Measurements from ENCODE around the gene HYAL4. TPM values are rescaled to one million over a fixed set of nuclear protein-coding genes. Genes with fewer than 3 reads are reported as not detected.
"Not testable (repeated sequence)": the region's sequence is repeated elsewhere in the genome, so short reads cannot be mapped to it uniquely, and the experiment has no call there.

HYAL4 gene
- polyA plus RNA-seq, 1 donor from 2014 or later = not detected

DNA sequence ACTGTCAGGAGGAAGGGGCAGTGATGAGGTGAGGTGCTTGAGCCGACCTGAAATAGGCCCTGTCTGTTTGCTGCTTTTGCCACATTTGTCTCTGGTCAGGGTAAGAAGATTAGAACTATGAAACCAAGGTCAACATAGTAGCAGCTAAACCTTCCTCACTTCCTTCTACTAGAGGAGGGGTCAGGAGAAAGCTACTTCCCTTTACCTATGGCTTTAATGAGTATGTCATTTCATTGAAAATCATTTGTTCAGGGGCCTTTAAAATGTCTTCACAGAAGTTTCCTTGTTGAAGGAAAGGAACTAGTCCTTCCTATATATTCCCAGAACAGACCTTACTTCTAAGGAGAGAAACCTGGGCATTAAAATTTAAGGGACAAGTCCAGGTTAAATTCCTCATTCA lies 19.0 kb downstream of the HYAL4 start:
- no peaks in the 10 kb centered on the region for H3K9me3 Mint-ChIP-seq

DNA sequence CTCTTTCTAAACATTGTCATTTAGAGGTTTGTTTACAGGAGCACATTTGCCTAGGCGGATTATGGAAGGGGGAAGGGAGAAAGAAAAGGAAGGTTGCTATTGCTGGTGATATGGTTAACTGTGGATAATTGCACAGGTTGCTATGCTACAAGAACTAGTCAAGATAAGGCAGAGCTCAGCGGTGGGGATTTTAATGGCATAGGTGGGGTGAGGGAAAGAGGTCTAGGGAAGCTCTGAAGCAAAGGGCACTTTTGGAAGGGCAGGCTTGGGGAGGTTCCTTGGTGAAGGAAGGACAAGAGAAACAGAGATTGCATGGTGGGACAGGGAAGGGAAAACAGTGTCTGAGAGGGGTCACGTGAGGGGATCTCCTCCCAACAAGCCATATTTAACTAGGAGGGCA lies 19.5 kb downstream of the HYAL4 start:
- H3K27me3 Mint-ChIP-seq = peaks cover 1% of the 10 kb centered on the region
- H3K4me1 Mint-ChIP-seq = peaks cover 0 to 2% (median 0%) of the 10 kb centered on the region in 3 donors
- H3K4me3 Mint-ChIP-seq = no peak overlapping the region
- peaks cover 2% of the 10 kb centered on the region for H3K36me3 Mint-ChIP-seq
- H3K27ac Mint-ChIP-seq = no peak overlapping the region
- no peaks in the 10 kb centered on the region for H3K9me3 Mint-ChIP-seq

More for the DNA sequence above, 19.0 kb downstream of the HYAL4 start:
- H3K27ac Mint-ChIP-seq = no peak overlapping the region
- peaks cover 1% of the 10 kb centered on the region for H3K27me3 Mint-ChIP-seq
- no peak overlapping the region for H3K4me3 Mint-ChIP-seq
- peaks cover 2% of the 10 kb centered on the region for H3K36me3 Mint-ChIP-seq
- H3K4me1 Mint-ChIP-seq = peaks cover 0 to 2% (median 0%) of the 10 kb centered on the region in 3 donors

GRCh38 chr7:123864966-123865365 lies 20.0 kb downstream of the HYAL4 start:
- no peak overlapping the region for H3K4me3 Mint-ChIP-seq
- peaks cover 2% of the 10 kb centered on the region for H3K36me3 Mint-ChIP-seq
- H3K4me1 Mint-ChIP-seq = peaks cover 0 to 2% (median 0%) of the 10 kb centered on the region in 3 donors
- H3K27ac Mint-ChIP-seq = no peak overlapping the region
- H3K9me3 Mint-ChIP-seq = no peaks in the 10 kb centered on the region
- H3K27me3 Mint-ChIP-seq = peaks cover 1% of the 10 kb centered on the region

GRCh38 chr7:123865517-123866117 lies 20.6 kb downstream of the HYAL4 start:
- no peak overlapping the region for H3K27ac Mint-ChIP-seq
- H3K36me3 Mint-ChIP-seq = no peaks in the 10 kb centered on the region
- H3K4me3 Mint-ChIP-seq = no peak overlapping the region
- H3K4me1 Mint-ChIP-seq = peaks cover 0 to 2% (median 0%) of the 10 kb centered on the region in 3 donors
- no peaks in the 10 kb centered on the region for H3K9me3 Mint-ChIP-seq
- peaks cover 1% of the 10 kb centered on the region for H3K27me3 Mint-ChIP-seq

DNA sequence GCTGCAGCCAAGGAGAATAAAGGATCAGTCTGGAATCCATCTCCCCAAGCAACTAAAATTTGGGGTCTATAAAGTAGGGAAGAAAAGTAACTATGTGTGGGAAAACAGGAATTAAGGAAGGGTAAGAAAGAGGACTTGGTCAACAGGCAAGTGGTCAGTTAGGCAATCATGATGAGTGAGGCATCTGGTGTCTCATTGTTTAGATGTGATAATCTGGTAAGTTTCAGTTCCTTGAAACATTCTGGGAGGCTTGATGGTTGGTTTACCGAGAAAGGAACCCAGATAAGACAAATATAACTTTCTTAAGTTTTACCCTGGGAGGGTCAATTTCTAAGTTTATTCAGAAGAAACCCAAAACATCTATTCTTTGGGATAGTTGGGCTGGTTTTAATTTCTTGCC lies 22.3 kb downstream of the HYAL4 start:
- peaks cover 1% of the 10 kb centered on the region for H3K27me3 Mint-ChIP-seq
- H3K9me3 Mint-ChIP-seq = no peaks in the 10 kb centered on the region
- H3K4me3 Mint-ChIP-seq = no peak overlapping the region
- H3K27ac Mint-ChIP-seq = no peak overlapping the region
- H3K4me1 Mint-ChIP-seq = peaks cover 0 to 2% (median 0%) of the 10 kb centered on the region in 3 donors
- H3K36me3 Mint-ChIP-seq = no peaks in the 10 kb centered on the region

DNA sequence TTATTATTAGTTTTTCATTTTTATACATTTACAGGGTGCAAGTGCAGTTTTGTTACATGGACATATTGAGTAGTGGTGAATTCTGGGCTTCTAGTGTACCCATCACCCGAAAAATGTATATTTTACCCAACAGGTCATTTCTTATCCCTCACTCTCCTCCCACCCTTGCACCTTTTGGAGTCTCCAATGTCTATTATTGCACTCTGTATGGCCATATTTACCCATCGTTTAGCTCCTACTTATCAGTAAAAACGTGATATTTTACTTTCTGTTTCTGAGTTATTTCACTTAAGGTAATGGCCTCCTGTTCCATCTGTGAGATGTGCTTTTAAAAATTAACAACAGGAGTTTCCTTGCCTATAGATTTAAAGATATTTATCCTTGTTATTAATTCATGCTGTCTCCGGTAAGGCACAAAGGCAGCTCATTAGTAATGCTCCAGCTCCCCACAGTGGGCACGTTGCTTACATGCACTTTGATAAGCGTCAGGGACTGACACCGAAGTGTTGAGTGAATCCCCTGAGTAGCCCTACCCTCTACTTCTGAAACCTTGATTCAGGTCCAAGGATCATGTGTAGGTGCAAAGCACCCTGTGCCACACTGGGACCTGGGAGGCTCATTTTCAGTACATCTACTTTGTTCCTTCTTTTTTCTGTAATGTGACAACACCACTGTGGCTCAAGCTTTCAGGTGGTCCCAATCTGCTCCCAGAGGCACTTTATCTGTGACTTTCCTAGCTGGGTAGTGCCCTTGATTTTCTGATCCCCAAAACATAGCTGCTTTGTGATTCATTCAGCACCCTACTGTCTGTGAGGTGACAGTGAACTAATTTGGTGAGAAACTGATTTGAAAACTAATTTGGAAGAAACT lies 27.3 kb downstream of the HYAL4 start:
- Mint-ChIP-seq H3K27ac (no peak overlapping the region), H3K4me3 (no peak overlapping the region), H3K27me3 (peaks cover 2% of the 10 kb centered on the region), H3K9me3 (no peaks in the 10 kb centered on the region), H3K36me3 (no peaks in the 10 kb centered on the region), H3K4me1 (no peaks in the 10 kb centered on the region)

DNA sequence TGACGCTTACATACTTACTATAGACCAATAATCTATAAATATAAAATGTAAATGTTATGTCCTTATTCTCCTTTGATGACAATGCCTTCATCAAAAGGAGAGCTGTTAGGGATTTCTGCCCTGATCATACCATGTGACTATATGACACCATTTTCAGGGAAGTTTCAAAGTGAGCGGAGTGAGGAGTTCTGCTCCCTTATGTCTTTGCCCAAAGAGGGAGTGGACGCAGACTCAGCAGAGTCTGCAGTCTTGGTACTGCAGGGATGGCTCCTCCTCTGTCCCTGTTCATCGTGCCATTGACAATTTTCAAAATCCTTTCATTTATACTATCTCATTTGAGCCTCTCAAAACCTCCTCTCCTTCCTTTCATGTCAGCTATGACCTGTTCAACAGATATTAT lies 27.9 kb downstream of the HYAL4 start:
- Mint-ChIP-seq H3K9me3 (no peaks in the 10 kb centered on the region), H3K27me3 (peaks cover 2% of the 10 kb centered on the region)

DNA sequence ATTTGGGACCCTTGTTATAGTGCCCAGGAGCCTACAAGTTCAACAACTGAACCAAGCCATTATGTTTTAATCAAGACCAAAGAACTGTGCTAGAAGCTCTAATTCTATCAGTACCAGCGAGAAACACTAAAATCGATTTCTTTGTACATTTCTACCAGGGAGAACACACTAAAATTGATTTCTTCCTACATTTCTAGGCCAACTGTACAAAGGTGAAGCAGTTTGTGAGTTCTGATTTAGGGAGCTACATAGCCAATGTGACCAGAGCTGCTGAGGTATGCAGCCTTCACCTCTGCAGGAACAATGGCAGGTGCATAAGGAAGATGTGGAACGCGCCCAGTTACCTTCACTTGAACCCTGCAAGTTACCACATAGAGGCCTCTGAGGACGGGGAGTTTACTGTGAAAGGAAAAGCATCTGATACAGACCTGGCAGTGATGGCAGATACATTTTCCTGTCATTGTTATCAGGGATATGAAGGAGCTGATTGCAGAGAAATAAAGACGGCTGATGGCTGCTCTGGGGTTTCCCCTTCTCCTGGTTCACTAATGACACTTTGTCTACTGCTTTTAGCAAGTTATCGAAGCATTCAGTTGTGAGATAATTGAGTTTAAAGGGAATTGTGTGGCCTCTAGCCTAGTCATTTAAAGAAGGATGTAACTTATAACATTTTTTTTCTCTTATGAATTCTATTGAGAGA lies 31.7 kb downstream of the HYAL4 start:
- Mint-ChIP-seq H3K27me3 (peaks cover 2% of the 10 kb centered on the region), H3K4me1 (no peaks in the 10 kb centered on the region), H3K9me3 (no peaks in the 10 kb centered on the region), H3K36me3 (no peaks in the 10 kb centered on the region), H3K27ac (no peak overlapping the region), H3K4me3 (no peak overlapping the region)

More for the DNA sequence above, 27.9 kb downstream of the HYAL4 start:
- H3K4me1 Mint-ChIP-seq = no peaks in the 10 kb centered on the region
- H3K4me3 Mint-ChIP-seq = no peak overlapping the region
- no peak overlapping the region for H3K27ac Mint-ChIP-seq
- no peaks in the 10 kb centered on the region for H3K36me3 Mint-ChIP-seq

DNA sequence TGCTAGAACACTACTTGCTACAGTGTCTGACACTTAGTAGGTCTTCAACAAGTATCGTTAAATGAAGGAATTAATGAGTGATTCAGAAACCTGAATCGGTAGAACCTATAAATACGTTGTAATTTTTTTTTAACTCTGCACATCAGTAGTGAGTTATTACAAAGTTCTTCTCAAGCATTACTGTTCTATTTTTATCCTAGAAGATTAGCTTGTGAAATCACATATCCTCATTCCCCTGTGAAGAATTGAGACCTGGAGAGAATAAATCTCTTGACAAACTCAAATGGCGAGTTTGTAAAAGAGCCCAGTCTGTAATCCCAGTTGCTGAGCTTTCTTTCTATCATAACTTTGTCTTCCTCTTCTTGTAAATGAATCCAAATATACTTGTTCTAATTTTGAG lies 34.7 kb downstream of the HYAL4 start:
- H3K4me3 Mint-ChIP-seq = no peak overlapping the region
- peaks cover 2% of the 10 kb centered on the region for H3K27me3 Mint-ChIP-seq
- no peaks in the 10 kb centered on the region for H3K9me3 Mint-ChIP-seq
- no peaks in the 10 kb centered on the region for H3K4me1 Mint-ChIP-seq
- no peak overlapping the region for H3K27ac Mint-ChIP-seq
- no peaks in the 10 kb centered on the region for H3K36me3 Mint-ChIP-seq

DNA sequence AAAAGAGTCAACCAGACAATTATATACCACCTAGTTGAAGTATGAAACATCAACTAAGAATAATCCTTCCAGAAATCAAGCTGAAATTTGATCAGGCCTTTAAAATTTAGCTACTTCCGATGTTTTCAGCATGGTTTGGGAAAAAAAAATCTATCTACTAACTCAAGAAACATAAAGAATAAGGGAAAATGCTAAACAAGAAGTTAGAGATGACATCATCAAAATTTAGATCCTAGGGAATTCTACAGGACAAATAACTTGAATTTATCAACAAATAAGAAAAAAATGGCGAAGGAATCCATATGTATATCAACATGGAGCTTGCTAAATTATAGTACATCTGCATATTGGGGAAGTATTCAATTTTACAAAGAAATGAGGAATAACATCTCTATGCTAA lies 36.3 kb downstream of the HYAL4 start:
- Mint-ChIP-seq H3K4me1 (no peaks in the 10 kb centered on the region), H3K36me3 (no peaks in the 10 kb centered on the region), H3K4me3 (no peak overlapping the region), H3K9me3 (no peaks in the 10 kb centered on the region), H3K27me3 (no peaks in the 10 kb centered on the region), H3K27ac (no peak overlapping the region)

DNA sequence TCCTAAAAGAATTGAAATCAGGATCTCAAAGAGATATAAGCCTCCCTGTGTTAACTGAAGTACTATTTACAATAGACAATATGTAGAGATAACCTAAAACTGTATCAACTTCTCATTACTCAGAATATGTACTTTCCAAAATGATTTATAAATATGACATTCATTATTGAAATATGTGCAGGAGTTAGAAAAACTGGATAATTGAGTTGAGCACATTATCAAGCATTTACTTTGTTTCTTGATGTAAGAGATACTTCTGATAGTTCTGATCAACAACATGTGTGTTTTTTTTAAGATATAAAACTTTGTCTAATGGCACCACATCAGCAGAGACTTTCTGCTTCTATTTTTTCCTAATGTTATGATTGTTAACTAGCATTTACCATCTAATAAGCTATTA lies 38.2 kb downstream of the HYAL4 start:
- Mint-ChIP-seq H3K9me3 (no peaks in the 10 kb centered on the region), H3K36me3 (no peaks in the 10 kb centered on the region), H3K27me3 (no peaks in the 10 kb centered on the region), H3K4me1 (no peaks in the 10 kb centered on the region), H3K4me3 (no peak overlapping the region), H3K27ac (no peak overlapping the region)

GRCh38 chr7:123888192-123888591 lies 43.2 kb downstream of the HYAL4 start:
- H3K4me3 Mint-ChIP-seq = no peak overlapping the region
- no peaks in the 10 kb centered on the region for H3K27me3 Mint-ChIP-seq
- H3K4me1 Mint-ChIP-seq = no peaks in the 10 kb centered on the region
- H3K27ac Mint-ChIP-seq = no peak overlapping the region
- no peaks in the 10 kb centered on the region for H3K36me3 Mint-ChIP-seq
- peaks cover 0 to 3% (median 0%) of the 10 kb centered on the region in 3 donors for H3K9me3 Mint-ChIP-seq

GRCh38 chr7:123894753-123895152 lies 49.8 kb downstream of the HYAL4 start:
- H3K27me3 Mint-ChIP-seq, H3K4me1 Mint-ChIP-seq: not testable (repeated sequence)

DNA sequence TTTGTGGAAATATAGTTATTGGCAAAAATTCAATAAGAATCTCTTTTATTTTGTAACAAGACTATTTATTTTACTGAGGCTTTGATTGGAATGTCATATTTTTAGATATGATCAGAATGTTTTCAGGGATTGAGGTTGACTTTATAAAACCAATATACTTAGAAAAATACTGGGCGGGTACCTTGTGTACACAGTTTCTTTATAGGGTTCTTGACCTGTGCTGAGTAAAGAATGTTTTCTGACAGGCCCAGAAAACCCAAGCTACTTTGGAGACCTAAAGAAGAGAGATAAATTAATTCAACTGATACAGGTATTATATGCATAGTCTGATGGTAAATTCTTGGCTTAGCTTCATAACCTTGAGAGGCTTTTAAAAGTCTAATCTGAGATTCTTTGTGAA lies 56.1 kb downstream of the HYAL4 start:
- Mint-ChIP-seq H3K9me3 (peaks cover 2 to 4% (median 4%) of the 10 kb centered on the region in 3 donors), H3K36me3 (peaks cover 2% of the 10 kb centered on the region), H3K27ac (no peak overlapping the region), H3K4me3 (no peak overlapping the region), H3K27me3 (no peaks in the 10 kb centered on the region), H3K4me1 (no peaks in the 10 kb centered on the region)

More at GRCh38 chr7:123894753-123895152, 49.8 kb downstream of the HYAL4 start:
- H3K36me3 Mint-ChIP-seq, H3K4me3 Mint-ChIP-seq, H3K9me3 Mint-ChIP-seq, H3K27ac Mint-ChIP-seq: not testable (repeated sequence)

- peaks cover 0 to 9% (median 2%) of the 10 kb centered on the region in 3 donors for H3K9me3 Mint-ChIP-seq
- H3K4me3 Mint-ChIP-seq = no peak overlapping the region
- no peaks in the 10 kb centered on the region for H3K4me1 Mint-ChIP-seq
- H3K27ac Mint-ChIP-seq = no peak overlapping the region
- no peaks in the 10 kb centered on the region for H3K27me3 Mint-ChIP-seq
- H3K36me3 Mint-ChIP-seq = peaks cover 2% of the 10 kb centered on the region
These were observed 60.7 kb downstream of the HYAL4 start for GRCh38 chr7:123905714-123906113.

All from IgD-negative memory B cell (primary cell).